ENCODE results near the gene CACNA1G. TPM values are rescaled to one million over a fixed set of nuclear protein-coding genes. Genes with fewer than 3 reads are reported as not detected.
A peak's percentile ranks its signal among the peaks of the same experiment; 100 is the strongest.

The CACNA1G gene
- total RNA-seq, 1 donor from 2014 or later: 0.19 TPM

DNA sequence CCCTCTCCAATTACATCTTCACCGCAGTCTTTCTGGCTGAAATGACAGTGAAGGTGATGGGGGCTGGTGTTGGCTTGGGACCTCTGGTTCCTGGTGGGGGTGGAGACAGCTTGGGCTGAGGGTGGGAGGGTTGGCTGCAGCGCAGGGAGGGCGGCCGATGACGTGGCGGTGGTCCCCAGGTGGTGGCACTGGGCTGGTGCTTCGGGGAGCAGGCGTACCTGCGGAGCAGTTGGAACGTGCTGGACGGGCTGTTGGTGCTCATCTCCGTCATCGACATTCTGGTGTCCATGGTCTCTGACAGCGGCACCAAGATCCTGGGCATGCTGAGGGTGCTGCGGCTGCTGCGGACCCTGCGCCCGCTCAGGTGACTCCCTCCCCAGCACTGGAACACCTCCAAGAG, 42.3 kb downstream of the CACNA1G start:
- no peak for TF ChIP-seq CTCF (IDR thresholded peaks at IDR 0.05; ENCODE audit: unreplicated experiment)
- Mint-ChIP-seq H3K4me1 (ENCODE audit: low read depth) (peaks cover 7% of the 10 kb centered on the region), H3K27me3 (peaks cover 30% of the 10 kb centered on the region), H3K27ac (no peak overlapping the region), H3K9me3 (ENCODE audit: low read depth) (no peaks in the 10 kb centered on the region), H3K4me3 (ENCODE audit: low read depth) (no peak overlapping the region), H3K36me3 (ENCODE audit: insufficient read depth) (no peaks in the 10 kb centered on the region)
- no peak for DNase-seq (ENCODE audit: low spot score, unreplicated experiment)

- Mint-ChIP-seq H3K36me3 (ENCODE audit: insufficient read depth) (no peaks in the 10 kb centered on the region), H3K9me3 (ENCODE audit: low read depth) (no peaks in the 10 kb centered on the region), H3K27me3 (peaks cover 30% of the 10 kb centered on the region), H3K4me3 (ENCODE audit: low read depth) (no peak overlapping the region), H3K4me1 (ENCODE audit: low read depth) (peaks cover 7% of the 10 kb centered on the region), H3K27ac (no peak overlapping the region)
- DNase-seq (ENCODE audit: low spot score, unreplicated experiment): no peak
- peak; percentile 44 for TF ChIP-seq CTCF (IDR thresholded peaks at IDR 0.05; ENCODE audit: unreplicated experiment)
Observed at GRCh38 chr17:50603340-50603739, 42.8 kb downstream of the CACNA1G start.

DNA sequence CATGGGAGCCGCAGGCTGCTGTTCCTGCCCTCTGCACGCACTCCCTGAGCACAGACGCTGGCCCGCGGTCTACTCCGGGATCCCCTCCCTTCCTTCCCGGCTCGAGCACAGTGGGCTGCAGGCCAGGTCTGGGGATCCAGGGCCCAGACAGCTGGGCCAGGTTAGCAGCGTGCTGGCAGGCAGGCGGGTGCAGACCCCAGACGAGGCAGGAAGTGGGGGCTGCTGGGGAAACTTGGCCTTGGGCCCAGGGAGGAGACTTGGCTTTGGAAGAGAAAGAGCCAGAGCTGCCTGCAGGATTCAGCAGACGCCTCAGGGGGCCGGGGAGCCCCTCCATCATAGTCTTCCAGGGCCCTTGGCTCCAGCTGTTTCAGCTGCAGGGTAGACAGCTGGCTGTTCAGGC, 44.0 kb downstream of the CACNA1G start:
- H3K4me1 Mint-ChIP-seq (ENCODE audit: low read depth): peaks cover 11% of the 10 kb centered on the region
- no peak overlapping the region for H3K4me3 Mint-ChIP-seq (ENCODE audit: low read depth)
- H3K36me3 Mint-ChIP-seq (ENCODE audit: insufficient read depth): no peaks in the 10 kb centered on the region
- no peak for DNase-seq (ENCODE audit: low spot score, unreplicated experiment)
- H3K27ac Mint-ChIP-seq: no peak overlapping the region
- peaks cover 34% of the 10 kb centered on the region for H3K27me3 Mint-ChIP-seq
- no peak for TF ChIP-seq CTCF (IDR thresholded peaks at IDR 0.05; ENCODE audit: unreplicated experiment)
- H3K9me3 Mint-ChIP-seq (ENCODE audit: low read depth): no peaks in the 10 kb centered on the region

GRCh38 chr17:50605429-50605828, 44.9 kb downstream of the CACNA1G start:
- Mint-ChIP-seq H3K9me3 (ENCODE audit: low read depth) (no peaks in the 10 kb centered on the region), H3K36me3 (ENCODE audit: insufficient read depth) (no peaks in the 10 kb centered on the region), H3K4me1 (ENCODE audit: low read depth) (peaks cover 14% of the 10 kb centered on the region), H3K27ac (no peak overlapping the region), H3K27me3 (peaks cover 34% of the 10 kb centered on the region), H3K4me3 (ENCODE audit: low read depth) (no peak overlapping the region)
- no peak for DNase-seq (ENCODE audit: low spot score, unreplicated experiment)
- TF ChIP-seq CTCF (IDR thresholded peaks at IDR 0.05; ENCODE audit: unreplicated experiment): no peak

- Mint-ChIP-seq H3K4me3 (ENCODE audit: low read depth) (no peak overlapping the region), H3K27ac (no peak overlapping the region), H3K27me3 (peaks cover 30% of the 10 kb centered on the region), H3K4me1 (ENCODE audit: low read depth) (peaks cover 9% of the 10 kb centered on the region), H3K36me3 (ENCODE audit: insufficient read depth) (no peaks in the 10 kb centered on the region), H3K9me3 (ENCODE audit: low read depth) (no peaks in the 10 kb centered on the region)
- no peak for TF ChIP-seq CTCF (IDR thresholded peaks at IDR 0.05; ENCODE audit: unreplicated experiment)
- no peak for DNase-seq (ENCODE audit: low spot score, unreplicated experiment)
Observed at GRCh38 chr17:50607522-50608175, 47.1 kb downstream of the CACNA1G start.

All from progenitor cell of endocrine pancreas (in vitro differentiated cells).